GM18951 (cell line): ENCODE data around the gene OSBPL7.

Source experiments
- POLR2A ChIP-seq: IDR thresholded peaks from 4 replicates; pipeline ENCODE4 v1.6.1; 2011; ENCODE audit warnings: mild to moderate bottlenecking; ENCODE audit not compliant: insufficient read length, insufficient read depth; ENCODE audit errors: extremely low read depth
- in situ Hi-C: fragments of 300-500 bp; cut with MboI; formaldehyde crosslinking; loops from one replicate; pipeline ENCODE4 v1.12.0; 2022; ENCODE audit warnings: low sequenced_read_pairs, mixed read lengths, inconsistent platforms; ENCODE audit not compliant: unreplicated experiment

OSBPL7 gene

GRCh38 chr17:47853616-47854015, 32.0 kb upstream of the OSBPL7 start:
- in situ Hi-C loops: no loop called here
- no peak for TF ChIP-seq POLR2A

- TF ChIP-seq POLR2A: no peak
- in situ Hi-C loops: no loop called here
These were observed 30.7 kb upstream of the OSBPL7 start for GRCh38 chr17:47852113-47852949.

- in situ Hi-C loops: no loop called here
These were observed 30.1 kb upstream of the OSBPL7 start for GRCh38 chr17:47851764-47852112.

GRCh38 chr17:47850692-47851573, 29.3 kb upstream of the OSBPL7 start, which contains the start of gene SP6:
Gene SP6 (minus strand): TSS chr17:47851163. CDS start chr17:47848429, 2,734 bp downstream.
- TF ChIP-seq POLR2A: no peak
- in situ Hi-C loops: no loop called here

More at GRCh38 chr17:47851764-47852112, 30.1 kb upstream of the OSBPL7 start:
- no peak for TF ChIP-seq POLR2A

- in situ Hi-C loops: no loop called here
- TF ChIP-seq POLR2A: no peak
These were observed 28.7 kb upstream of the OSBPL7 start for GRCh38 chr17:47850373-47850691.

GRCh38 chr17:47848198-47848513, 26.6 kb upstream of the OSBPL7 start:
- in situ Hi-C loops: no loop called here
- no peak for TF ChIP-seq POLR2A

- in situ Hi-C loops: no loop called here
- TF ChIP-seq POLR2A: no peak
These were observed 26.0 kb upstream of the OSBPL7 start for GRCh38 chr17:47847341-47848197.

- TF ChIP-seq POLR2A: no peak
- in situ Hi-C loops: no loop called here
These were observed 25.2 kb upstream of the OSBPL7 start for GRCh38 chr17:47846716-47847340.

- TF ChIP-seq POLR2A: no peak
- in situ Hi-C loops: no loop called here
These were observed 24.1 kb upstream of the OSBPL7 start for GRCh38 chr17:47845716-47846075.

- in situ Hi-C loops: loop anchor here (5.0 kb wide), 1 partner anchor 47 kb away; no protein-coding TSS in a partner anchor
- no peak for TF ChIP-seq POLR2A
These were observed 23.5 kb upstream of the OSBPL7 start for GRCh38 chr17:47844814-47845715.

- in situ Hi-C loops: loop anchor here (5.0 kb wide), 1 partner anchor 48 kb away; no protein-coding TSS in a partner anchor
- no peak for TF ChIP-seq POLR2A
These were observed 22.6 kb upstream of the OSBPL7 start for GRCh38 chr17:47844227-47844626.

- in situ Hi-C loops: loop anchor here (5.0 kb wide), 1 partner anchor 49 kb away; no protein-coding TSS in a partner anchor
- TF ChIP-seq POLR2A: no peak
These were observed 21.8 kb upstream of the OSBPL7 start for GRCh38 chr17:47843391-47843730.
